Smooth muscle cell (in vitro differentiated cells): ENCODE results near the gene FOXP1. TPM values are rescaled to one million over a fixed set of nuclear protein-coding genes. Genes with fewer than 3 reads are reported as not detected.

Source experiments
- DNase-seq: peaks from one replicate; lab custom pipeline; 2025; ENCODE audit not compliant: unreplicated experiment; lab: John Stamatoyannopoulos, UW
- H2AFZ ChIP-seq: fragments of 200-600 bp; sonication (generic); 2 replicates; pipeline ENCODE4 v1.6.0; 2016; ENCODE audit warnings: antibody characterized with exemption, low read depth, mild to moderate bottlenecking
- H3F3A ChIP-seq: fragments of 200-600 bp; sonication (generic); 2 replicates; pipeline ENCODE4 v1.6.0; 2017; ENCODE audit warnings: antibody characterized with exemption, low read depth
- H3K27ac ChIP-seq: fragments of 200-600 bp; sonication (generic); 2 replicates; pipeline ENCODE4 v1.5.1; 2016; ENCODE audit warnings: low read depth, mild to moderate bottlenecking
- H3K27me3 ChIP-seq: fragments of 200-600 bp; sonication (generic); 2 replicates; pipeline ENCODE4 v1.6.1; 2016; ENCODE audit warnings: low read depth, mild to moderate bottlenecking
- H3K36me3 ChIP-seq: fragments of 200-600 bp; sonication (generic); 2 replicates; pipeline ENCODE4 v1.5.1; 2016; ENCODE audit warnings: low read depth
- H3K4me1 ChIP-seq: fragments of 200-600 bp; sonication (generic); 2 replicates; pipeline ENCODE4 v1.5.1; 2016; ENCODE audit warnings: low read depth
- H3K4me2 ChIP-seq: fragments of 200-600 bp; sonication (generic); 2 replicates; pipeline ENCODE4 v1.6.0; 2016; ENCODE audit warnings: mild to moderate bottlenecking
- H3K4me3 ChIP-seq: fragments of 200-600 bp; sonication (generic); 2 replicates; pipeline ENCODE4 v1.5.1; 2016; ENCODE audit warnings: mild to moderate bottlenecking
- H3K79me2 ChIP-seq: fragments of 200-600 bp; sonication (generic); 2 replicates; pipeline ENCODE4 v1.6.0; 2016; ENCODE audit warnings: low read depth, mild to moderate bottlenecking
- H3K9ac ChIP-seq: fragments of 200-600 bp; sonication (generic); 2 replicates; pipeline ENCODE4 v1.6.0; 2016; ENCODE audit warnings: low read depth
- H3K9me3 ChIP-seq: fragments of 200-600 bp; sonication (generic); replicated peaks from 2 replicates; pipeline ENCODE4 v1.5.1; 2016; ENCODE audit warnings: low read depth
- H4K20me1 ChIP-seq: fragments of 200-600 bp; sonication (generic); 2 replicates; pipeline ENCODE4 v1.6.0; 2016; ENCODE audit warnings: low read depth
- WGBS: methylation state at CpG from one replicate; pipeline ENCODE4 v1.1.7; 2016; ENCODE audit warnings: low lambda C conversion rate; 5-methylcytosine and 5-hydroxymethylcytosine counted together
- polyA plus RNA-seq: library from polyadenylated mRNA; unstranded; fragments of >200 nt; fragmentation: Nextera tagmentation; extraction: Ambion mirVana; gene quantifications from 2 replicates; pipeline ENCODE4 v1.2.1, GENCODE V29; 2016
- total RNA-seq: library from RNA; depleted of rRNA; stranded (reverse); fragments of >200 nt; gene quantifications from 2 replicates; pipeline ENCODE4 v1.2.3, GENCODE V29; 2014
- TF ChIP-seq, protein P1 (sequence below): fragments of 200-600 bp; sonication (generic); IDR thresholded peaks from 2 replicates; pipeline ENCODE4 v1.5.1; 2017; ENCODE audit warnings: borderline replicate concordance, mild to moderate bottlenecking, antibody characterized with exemption; ENCODE audit not compliant: insufficient read depth, poor library complexity, severe bottlenecking

The FOXP1 gene
- total and polyA plus RNA-seq, 2 experiments from 2014 or later = 40.9 to 68.0 TPM

DNA sequence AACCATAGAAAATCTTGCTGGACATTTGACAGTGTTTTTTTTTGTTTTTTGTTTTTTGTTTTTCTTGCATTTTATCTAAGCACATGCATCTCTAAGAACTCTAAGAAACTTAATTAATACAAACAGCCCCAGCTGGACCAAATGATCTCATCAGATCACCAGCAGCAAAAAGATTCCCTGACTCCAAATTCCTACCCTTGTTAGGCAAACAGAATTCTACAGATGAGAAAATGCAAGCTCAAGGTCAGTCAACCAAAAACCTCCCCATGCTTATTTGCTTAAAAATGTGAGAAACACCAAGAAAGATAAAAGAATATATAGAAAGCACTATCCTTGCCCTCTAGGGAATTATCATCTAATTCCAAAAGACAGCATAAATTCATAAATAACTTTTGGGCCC is 65.4 kb downstream of the FOXP1 start:
- no peaks in the 10 kb centered on the region for H3K36me3 ChIP-seq
- H3K79me2 ChIP-seq = peaks cover 27% of the 10 kb centered on the region
- peak overlapping the region; percentile 25 for H3K9ac ChIP-seq
- TF ChIP-seq, protein P1, sequence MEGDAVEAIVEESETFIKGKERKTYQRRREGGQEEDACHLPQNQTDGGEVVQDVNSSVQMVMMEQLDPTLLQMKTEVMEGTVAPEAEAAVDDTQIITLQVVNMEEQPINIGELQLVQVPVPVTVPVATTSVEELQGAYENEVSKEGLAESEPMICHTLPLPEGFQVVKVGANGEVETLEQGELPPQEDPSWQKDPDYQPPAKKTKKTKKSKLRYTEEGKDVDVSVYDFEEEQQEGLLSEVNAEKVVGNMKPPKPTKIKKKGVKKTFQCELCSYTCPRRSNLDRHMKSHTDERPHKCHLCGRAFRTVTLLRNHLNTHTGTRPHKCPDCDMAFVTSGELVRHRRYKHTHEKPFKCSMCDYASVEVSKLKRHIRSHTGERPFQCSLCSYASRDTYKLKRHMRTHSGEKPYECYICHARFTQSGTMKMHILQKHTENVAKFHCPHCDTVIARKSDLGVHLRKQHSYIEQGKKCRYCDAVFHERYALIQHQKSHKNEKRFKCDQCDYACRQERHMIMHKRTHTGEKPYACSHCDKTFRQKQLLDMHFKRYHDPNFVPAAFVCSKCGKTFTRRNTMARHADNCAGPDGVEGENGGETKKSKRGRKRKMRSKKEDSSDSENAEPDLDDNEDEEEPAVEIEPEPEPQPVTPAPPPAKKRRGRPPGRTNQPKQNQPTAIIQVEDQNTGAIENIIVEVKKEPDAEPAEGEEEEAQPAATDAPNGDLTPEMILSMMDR = no peak
- H2AFZ ChIP-seq = no peak overlapping the region
- no peak for DNase-seq
- H3K4me2 ChIP-seq = peak overlapping the region; percentile 54
- H3K4me3 ChIP-seq = no peak overlapping the region
- H3K27ac ChIP-seq = peak overlapping the region; percentile 94
- H3K27me3 ChIP-seq = no peaks in the 10 kb centered on the region
- no peaks in the 10 kb centered on the region for H3K9me3 ChIP-seq
- peaks cover 14% of the 10 kb centered on the region for H3F3A ChIP-seq
- no peaks in the 10 kb centered on the region for H4K20me1 ChIP-seq
- H3K4me1 ChIP-seq = peaks cover 17% of the 10 kb centered on the region

DNA sequence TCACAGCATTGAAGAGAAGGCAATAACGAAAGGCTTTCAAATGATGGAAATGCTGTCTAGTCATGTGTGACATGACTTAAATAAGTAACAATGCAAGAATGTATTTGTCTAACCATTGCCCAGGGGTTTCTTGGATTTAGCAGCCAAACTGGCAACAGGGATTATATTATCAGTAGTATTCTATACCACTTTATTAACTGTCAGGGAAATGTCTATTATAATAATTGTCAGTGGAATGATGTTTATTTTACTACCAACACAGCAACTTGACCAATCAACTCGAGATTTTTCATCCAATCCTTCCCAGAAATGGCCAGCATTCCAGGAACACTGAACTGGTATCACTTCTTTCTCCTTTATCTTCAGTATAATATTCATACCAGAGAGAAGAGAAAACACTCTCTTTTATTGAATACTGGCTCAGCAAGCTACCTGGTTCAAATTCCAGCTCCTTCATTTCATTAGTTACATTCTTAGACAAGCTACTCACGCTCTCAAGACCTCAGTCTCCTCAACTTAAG is 66.2 kb downstream of the FOXP1 start:
- H3K79me2 ChIP-seq = peaks cover 32% of the 10 kb centered on the region
- H3K27ac ChIP-seq = peak overlapping the region; percentile 94

DNA sequence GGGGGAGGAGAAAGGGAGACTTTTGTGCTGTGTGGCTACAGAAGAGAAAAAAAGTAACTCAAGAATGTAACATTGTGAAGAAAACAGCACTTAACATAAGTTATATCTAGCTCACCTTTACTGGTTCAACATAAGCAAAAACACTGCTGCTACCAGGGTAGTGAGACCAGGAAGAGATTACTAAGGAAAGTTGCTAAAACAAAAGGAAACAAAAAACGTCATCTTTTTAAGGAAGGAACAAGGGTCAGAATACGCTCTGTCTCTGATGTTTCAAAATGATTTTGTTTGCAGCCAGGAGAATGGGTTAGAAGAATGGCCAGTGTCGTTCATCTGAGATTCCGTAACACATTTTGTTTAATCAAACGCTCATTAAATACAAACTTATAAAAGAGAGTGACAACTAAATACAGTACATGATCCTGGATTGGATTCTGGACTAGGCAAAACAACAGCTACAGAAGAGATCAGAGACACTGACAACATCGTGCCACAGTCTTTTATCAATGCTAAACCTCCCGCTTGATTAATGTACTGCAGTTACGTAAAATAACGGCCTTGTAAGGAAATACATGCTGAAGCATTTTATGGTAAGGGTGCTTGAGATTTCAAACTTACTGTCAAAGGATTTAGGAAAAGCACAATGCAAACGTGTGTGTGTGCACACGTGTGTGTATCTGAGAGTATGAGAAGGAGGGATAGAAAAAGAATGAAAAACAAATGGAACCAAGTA is 67.7 kb downstream of the FOXP1 start:
- 51% methylated on average over 11 of the region's 11 CpGs for WGBS
- Histone ChIP-seq H3K9me3 (no peaks in the 10 kb centered on the region), H3K4me2 (peak overlapping the region; percentile 45), H3K4me3 (no peak overlapping the region), H2AFZ (no peak overlapping the region), H3K9ac (peak overlapping the region; percentile 13), H4K20me1 (no peaks in the 10 kb centered on the region), H3K27me3 (no peaks in the 10 kb centered on the region), H3K27ac (peak overlapping the region; percentile 94), H3K4me1 (peaks cover 17% of the 10 kb centered on the region), H3K79me2 (peaks cover 35% of the 10 kb centered on the region), H3K36me3 (no peaks in the 10 kb centered on the region), H3F3A (peaks cover 22% of the 10 kb centered on the region)
- TF ChIP-seq, protein P1 = no peak
- no peak for DNase-seq

More for the DNA sequence above, 66.2 kb downstream of the FOXP1 start:
- H3K27me3 ChIP-seq = no peaks in the 10 kb centered on the region
- peaks cover 21% of the 10 kb centered on the region for H3F3A ChIP-seq
- TF ChIP-seq, protein P1 = no peak
- H2AFZ ChIP-seq = no peak overlapping the region
- 52% methylated on average over 3 of the region's 3 CpGs for WGBS
- H3K36me3 ChIP-seq = no peaks in the 10 kb centered on the region
- peak overlapping the region; percentile 54 for H3K4me2 ChIP-seq
- H3K9ac ChIP-seq = no peak overlapping the region
- no peak overlapping the region for H3K4me3 ChIP-seq
- H3K4me1 ChIP-seq = peaks cover 17% of the 10 kb centered on the region
- no peaks in the 10 kb centered on the region for H4K20me1 ChIP-seq
- H3K9me3 ChIP-seq = no peaks in the 10 kb centered on the region
- DNase-seq = no peak
